GM18907 (cell line): ENCODE results near the gene HIBCH.
A peak's percentile ranks its signal among the peaks of the same experiment; 100 is the strongest.

Source experiments
- ATAC-seq: cut with Tn5 transposase; IDR thresholded peaks from one replicate; pipeline ENCODE4 v1.9.1; 2021; ENCODE audit warnings: mild to moderate bottlenecking, moderate library complexity; ENCODE audit not compliant: unreplicated experiment

Gene HIBCH

DNA sequence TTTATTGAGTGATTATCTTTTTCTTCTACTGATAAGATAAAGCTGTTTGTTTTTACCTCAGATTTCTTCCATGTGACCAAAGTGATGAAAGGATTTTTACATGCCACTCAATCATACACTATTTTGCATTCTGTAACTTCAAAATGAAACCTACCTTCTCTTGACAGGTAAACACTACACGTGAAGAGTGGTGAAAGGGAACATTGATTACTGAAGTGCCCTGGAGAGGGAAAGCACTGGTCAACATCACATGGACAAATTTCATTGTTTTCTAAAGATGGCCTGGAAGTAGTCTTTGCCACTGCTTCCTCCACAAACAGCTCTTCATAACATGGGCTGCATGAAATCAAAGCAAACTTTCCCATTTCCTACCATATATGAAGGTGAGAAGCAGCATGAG, 120.1 kb downstream of the HIBCH start:
- no peak for ATAC-seq

DNA sequence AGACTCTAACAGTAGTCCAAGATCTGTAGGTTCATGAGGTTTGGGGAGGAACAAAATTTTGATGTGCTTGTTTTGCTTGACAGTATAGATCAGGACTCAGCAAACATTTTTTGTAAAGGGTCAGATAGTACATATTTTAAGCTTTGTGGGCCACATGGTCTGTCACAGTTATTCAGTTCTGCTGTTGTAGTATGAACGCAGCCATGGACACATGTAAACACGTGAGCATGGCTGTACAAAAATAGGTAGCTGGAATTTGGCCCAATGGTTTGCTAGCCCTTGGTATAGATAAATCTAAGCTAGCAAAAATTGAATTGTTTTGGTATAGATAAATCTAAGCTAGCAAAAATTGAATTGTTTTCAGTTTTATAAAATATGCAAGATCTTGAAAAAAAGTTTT, 120.5 kb downstream of the HIBCH start:
- ATAC-seq = no peak

DNA sequence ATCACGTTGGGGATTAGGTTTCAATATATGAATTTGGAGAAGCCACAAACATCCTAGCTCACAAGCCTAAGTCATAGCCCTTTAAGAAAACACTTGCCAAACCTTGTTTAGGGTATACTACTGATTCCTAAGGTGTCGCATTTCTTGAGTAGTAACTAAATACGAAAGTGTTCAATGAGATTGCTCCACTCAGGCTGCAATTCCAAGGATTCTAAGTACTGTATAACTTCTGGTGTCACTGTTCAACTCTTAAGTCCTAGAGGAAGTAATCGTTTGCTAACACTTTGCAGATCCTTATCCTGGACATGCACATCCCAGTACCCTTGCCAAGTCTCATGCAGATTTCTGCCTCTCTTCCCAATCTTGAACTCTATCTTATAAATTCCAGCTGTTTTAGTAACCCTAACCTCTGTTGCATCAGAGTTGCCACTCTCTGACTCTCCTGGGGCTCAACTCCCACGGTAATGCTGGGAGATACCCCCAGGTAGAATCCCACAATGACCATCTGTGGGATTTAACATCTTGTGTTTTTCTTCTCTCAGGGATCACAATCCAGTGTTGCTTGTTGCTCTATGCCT, 122.4 kb downstream of the HIBCH start:
- ATAC-seq = no peak

DNA sequence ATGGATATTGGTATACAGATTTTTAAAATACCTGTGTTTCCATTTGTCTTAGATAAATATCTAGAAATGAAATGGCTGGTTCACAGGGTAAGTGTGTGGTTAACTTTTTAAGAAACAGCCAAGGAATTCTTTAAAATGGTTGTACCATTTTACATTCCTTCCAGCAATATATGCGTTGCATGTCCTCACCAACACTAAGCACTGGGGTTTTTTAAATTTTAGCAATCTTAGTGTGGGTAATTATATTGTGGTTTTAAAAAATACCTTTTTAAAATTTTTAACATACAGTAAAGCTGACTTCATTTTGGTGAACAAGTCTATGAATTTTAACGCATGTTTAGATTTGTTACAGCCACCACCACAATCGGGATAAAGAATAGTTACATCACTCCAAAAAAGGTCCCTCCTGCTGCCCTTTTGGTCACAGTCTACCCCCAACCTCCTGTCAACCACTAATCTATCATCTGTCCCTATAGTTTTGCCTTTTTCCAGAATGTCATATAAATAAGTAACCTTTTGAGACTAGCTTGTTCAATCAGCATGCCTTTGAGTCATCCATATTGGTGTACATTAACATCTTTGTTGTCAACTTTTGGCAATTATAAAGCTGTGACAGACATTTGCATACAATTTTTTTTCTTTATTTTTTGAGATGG, 129.0 kb downstream of the HIBCH start:
- no peak for ATAC-seq

- ATAC-seq = no peak
Measured at GRCh38 chr2:190188289-190188688, 131.3 kb downstream of the HIBCH start.

DNA sequence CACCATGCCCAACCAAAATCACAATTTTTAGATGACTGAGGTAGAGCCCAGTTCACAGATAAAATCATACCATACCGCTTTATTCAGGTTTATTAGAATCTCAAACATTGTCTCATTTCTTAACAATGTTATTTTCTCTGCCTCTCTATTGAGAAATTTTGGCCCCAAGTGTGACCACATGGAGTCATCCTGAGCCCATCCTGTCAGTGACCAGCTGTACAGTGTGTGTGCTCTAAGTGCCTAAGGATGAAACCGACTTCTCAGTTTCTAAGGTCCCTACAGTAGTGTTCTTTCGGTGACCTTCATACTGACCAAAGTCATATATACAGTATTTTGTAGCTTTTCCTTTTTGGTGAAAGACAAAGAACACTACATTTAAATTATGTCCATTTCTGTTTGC, 133.4 kb downstream of the HIBCH start:
- ATAC-seq = no peak

GRCh38 chr2:190185380-190185779, 134.2 kb downstream of the HIBCH start:
- no peak for ATAC-seq

GRCh38 chr2:190184460-190184859, 135.2 kb downstream of the HIBCH start:
- ATAC-seq = no peak

GRCh38 chr2:190183539-190183938, 136.1 kb downstream of the HIBCH start:
- no peak for ATAC-seq

GRCh38 chr2:190182071-190182524, 137.5 kb downstream of the HIBCH start:
- no peak for ATAC-seq

GRCh38 chr2:190181123-190181669, 138.4 kb downstream of the HIBCH start:
- ATAC-seq = no peak

GRCh38 chr2:190180313-190181122, 139.1 kb downstream of the HIBCH start:
- peak; percentile 85 for ATAC-seq

- ATAC-seq = peak; percentile 26
Measured at GRCh38 chr2:190179754-190180312, 139.8 kb downstream of the HIBCH start.

DNA sequence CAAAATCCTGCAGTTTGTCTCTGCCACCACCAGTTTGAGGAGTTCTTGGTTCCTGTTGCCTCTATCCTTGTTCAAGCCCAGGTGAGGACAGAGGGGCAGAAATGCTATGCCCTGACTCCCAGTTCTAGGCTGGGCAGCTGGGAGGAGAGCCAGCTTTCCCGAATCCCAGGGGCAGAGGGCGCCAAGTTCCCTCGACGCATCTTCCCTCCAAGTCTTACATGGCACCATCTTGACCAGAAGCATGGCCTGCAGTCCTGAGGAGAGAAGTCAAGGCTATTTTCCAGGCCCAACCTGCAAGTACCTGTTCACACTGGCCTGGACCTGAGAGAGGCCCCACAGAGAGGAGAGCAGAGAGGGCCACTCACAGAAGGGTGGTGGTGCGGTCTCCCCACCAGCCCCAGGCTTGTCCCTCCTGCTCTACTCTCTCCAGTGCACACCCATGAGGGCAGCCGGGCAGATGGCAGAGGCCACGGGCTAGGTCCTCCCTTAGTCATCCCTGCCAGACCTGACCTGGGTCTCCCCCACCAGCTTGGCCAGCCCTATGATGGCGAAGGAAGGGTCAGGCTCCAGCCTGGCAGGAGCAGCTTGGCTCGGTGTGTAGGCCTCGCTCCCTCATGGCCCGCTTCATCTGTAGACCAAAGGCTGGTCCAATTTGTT, 141.4 kb downstream of the HIBCH start:
- ATAC-seq = no peak

DNA sequence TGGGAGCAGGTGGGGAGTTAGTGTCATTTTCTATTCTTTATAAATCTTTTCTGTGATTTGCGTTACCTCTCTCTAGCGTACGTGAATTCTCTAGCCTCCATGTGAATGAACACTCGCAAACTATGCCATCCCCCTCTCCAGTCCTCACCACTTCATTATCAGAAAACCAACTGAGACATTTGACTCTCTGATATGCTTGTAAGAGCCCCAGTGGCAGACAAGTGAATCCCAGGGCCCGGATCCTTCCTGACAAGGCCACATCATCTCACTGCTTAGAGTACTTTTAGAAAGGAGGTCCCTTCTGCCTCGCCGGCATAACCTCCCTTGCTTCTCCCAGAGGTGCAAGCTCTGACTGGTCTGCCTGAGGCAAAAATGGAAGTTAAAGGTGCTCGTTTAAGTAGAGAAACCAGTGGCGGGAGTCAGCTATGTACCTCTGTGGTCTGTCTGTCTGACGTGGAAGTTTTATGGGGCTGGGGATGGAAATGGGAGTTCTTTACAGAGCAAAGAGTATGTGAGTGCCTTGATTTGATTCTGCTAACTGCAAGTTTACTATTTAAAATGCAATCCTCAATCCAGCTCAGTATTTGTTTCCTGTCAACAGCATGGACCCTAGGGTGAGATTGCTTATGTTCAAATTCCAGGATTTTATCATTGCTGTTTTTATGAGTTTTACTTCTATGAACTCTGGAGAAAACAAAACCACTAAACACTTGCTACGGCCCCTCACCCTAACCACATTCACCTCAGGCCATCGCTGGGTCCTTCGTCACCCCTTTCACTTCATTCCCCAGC, 142.2 kb downstream of the HIBCH start:
- ATAC-seq = no peak

DNA sequence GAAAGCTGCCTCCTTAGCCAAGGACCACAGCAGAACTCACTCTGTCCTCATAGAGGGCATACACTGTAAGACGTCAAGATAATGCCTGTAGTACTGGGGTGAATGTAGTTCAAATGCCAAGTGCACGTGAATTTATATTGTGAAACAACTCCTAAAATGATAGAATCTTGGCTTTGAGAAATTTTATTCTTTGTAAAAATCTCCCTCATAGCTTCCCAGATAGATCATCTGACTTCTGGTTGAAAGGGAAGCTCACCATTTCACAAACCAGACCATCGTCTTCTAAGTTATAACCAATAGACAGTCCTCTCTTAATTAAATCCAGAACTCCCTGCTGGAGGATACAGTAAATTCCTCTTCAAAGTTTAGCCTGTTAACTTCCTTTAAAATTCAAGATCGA, 146.2 kb downstream of the HIBCH start:
- no peak for ATAC-seq

DNA sequence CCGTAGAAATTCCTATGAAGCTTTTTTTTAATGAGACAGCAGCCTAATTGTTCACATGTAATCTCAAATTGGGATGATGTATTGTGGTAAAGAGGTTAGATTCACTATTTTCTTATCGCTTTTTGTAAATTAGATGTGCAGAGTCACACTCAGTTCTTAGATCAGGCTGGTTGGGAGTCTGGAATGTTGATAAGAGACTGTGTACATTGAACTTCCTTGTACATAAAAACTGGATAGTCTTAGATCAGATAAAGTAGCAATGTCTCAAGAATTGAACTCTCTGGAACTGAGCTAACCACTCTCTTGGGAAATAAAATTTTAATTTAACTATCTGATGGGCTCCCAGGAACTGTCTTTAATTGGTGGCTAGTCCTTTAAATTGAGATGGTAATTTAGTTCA, 149.0 kb downstream of the HIBCH start:
- no peak for ATAC-seq

GRCh38 chr2:190169221-190170072, 150.2 kb downstream of the HIBCH start:
- no peak for ATAC-seq

DNA sequence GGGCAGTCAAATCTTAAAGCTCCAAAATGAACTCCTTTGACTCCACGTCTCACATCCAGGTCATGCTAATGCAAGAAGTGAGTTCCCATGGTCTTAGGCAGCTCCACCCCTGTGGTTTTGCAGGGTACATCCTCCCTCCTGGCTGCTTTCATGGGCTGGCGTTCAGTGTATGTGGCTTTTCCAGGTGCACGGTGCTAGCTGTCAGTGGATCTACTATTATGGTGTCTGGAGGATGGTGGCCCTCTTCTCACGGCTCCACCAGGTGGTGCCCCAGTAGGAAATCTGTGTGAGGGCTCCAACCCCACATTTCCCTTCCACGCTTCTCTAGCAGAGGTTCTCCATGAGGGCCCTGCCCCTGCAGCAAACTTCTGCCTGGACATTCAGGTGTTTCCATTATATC, 151.9 kb downstream of the HIBCH start:
- no peak for ATAC-seq
